GM19023 (cell line): Measurements from ENCODE around the gene PHLDB2.

Source experiments
- ATAC-seq: cut with Tn5 transposase; IDR thresholded peaks from one replicate; pipeline ENCODE4 v1.9.1; 2021; ENCODE audit warnings: mild to moderate bottlenecking, moderate library complexity; ENCODE audit not compliant: unreplicated experiment

Gene PHLDB2

DNA sequence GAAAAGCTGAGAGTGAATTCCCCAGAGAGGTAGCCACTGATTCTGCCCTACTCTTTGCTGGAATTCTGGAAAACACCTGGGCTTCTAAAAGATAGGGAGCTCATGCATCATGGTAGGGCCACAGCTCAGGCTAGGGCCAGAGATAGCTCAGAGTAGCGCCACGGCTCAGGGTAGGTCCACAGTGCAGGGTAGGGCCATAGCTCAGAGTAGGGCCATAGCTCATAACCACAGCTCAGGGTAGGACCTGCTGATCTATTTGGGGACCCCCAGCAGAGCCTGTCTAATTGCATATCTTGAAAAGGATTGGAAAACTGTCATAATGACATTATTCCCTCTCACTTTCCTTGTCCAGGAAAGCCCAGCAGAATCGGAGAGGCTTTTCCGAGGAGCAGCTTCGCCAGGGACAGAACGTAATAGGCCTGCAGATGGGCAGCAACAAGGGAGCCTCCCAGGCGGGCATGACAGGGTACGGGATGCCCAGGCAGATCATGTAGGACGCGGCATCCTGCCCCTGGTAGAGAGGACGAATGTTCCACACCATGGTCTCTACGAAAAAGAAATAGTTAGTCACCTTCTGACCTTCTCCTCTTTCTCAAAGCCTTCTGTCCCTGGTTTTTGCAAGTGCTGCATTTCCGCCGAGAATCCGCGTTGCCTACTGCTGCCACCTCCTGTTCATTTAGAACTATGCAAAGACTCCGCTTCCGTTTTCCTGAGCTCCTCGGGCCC lies 154.2 kb downstream of the PHLDB2 start:
- peak; percentile 89 for ATAC-seq

DNA sequence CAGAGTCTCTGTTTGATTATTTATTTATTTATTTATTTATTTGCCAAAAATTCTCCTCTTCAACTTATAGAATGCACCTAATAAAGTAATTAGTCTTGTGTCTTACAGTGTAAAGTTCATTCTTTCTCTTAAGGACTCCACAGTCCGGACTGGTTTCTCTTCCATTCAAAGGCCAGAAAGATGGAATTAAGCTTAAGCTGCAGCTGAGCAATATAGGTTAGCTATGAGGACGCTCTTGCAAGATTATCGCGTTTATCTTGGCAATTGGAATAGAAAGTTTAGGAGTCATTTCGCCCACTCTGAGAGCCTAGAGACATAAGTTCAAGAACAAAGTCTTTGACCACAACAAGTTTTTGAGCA lies 154.7 kb downstream of the PHLDB2 start:
- ATAC-seq, result no peak

DNA sequence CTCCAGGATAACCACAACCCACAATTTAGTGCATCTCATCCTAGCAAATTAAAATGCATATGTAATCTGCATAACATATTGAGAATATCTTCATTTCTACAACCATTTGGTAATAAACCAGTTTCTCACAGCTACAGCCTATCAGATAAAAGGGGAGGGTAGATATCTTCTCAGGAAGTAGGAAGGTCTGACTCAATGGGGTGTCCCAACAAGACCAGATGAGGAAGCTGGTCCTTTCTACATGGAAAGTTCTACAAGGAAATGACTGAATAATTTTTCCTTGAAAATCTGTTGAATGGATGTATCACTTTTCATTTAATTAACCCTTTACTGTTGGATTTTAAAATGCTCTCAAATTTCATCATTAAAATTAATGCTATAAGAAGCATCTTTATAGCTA lies 158.0 kb downstream of the PHLDB2 start:
- no peak for ATAC-seq

DNA sequence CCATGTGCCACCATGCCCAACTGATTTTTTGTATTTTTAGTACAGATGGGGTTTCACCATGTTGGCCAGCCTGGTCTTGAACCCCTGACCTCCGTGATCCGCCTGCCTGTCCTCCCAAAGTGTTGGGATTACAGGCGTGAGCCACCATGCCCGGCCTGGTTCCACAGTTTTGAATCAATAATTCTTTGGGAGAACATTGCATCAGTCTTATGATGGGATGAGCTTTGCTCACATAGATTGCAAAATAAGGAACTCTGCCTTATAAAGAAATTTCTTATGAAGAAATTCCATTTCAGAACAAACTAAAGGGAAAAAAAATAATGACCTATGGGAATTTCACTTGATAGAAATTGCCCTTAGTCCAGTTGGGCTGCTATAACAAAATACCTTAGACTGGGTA lies 159.6 kb downstream of the PHLDB2 start:
- ATAC-seq, result no peak

DNA sequence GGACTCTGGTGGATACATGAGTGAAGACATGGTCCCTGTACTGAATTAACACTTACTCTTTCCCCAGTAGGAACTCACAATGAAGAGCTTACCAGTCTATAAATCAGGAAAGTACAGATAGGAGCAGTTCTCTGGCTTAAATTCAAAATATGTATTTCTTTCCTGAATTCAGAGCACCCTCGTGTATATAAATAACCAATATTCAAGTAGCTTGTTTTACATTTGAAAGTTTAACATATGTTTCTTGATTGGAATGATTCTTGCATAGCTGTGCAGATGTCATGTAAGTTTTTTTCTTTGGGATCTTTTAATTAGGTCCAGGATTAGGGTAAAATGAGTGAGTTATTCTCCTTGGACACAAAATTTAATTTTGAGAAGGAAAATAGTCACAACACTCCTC lies 160.7 kb downstream of the PHLDB2 start:
- no peak for ATAC-seq

DNA sequence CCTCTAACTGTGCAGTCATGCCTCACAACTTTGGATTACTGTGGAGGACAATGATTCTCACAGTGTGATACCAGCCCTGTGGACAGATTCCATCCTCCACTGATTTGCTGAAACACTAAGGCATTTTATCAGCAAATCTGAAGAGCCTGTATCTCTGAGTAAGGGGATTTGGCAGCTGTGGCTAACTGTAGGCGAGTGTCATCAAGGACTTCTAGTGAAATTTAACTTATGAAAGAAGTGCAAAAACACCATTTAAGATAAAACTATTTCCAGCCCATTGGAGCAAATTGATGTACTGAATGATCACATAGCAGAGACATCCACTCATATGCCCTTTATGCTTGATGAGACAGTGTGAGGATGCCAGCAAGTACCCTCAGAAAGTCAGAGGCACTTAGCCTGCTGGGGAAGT lies 161.6 kb downstream of the PHLDB2 start:
- no peak for ATAC-seq
